ENCODE results near the gene ARID1A. TPM values are rescaled to one million over a fixed set of nuclear protein-coding genes. Genes with fewer than 3 reads are reported as not detected.

Gene ARID1A
- total and polyA plus RNA-seq, 9 of the 15 experiments (the other 6 are each of a cell fraction or from before 2014, with no cell fraction given), result 8.3 to 88.3 (median 22.5) TPM

DNA sequence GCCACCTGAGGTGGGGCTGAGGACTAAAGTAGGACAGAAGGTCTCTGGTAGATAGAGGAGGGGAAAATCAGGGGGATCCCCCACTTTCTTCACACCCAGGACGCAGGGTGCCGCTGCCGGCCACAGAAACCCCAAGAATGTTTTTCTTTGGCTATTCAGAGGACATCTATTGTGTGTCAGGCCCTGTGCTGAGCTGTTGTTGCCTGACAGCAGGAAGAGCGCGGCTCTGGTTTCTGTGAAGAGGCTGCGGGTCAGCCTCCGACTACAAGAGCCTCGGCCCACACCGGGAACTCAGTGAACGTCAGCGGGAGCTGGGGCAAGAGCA, 91.5 kb downstream of the ARID1A start (continued):
- TF ChIP-seq, protein P1, sequence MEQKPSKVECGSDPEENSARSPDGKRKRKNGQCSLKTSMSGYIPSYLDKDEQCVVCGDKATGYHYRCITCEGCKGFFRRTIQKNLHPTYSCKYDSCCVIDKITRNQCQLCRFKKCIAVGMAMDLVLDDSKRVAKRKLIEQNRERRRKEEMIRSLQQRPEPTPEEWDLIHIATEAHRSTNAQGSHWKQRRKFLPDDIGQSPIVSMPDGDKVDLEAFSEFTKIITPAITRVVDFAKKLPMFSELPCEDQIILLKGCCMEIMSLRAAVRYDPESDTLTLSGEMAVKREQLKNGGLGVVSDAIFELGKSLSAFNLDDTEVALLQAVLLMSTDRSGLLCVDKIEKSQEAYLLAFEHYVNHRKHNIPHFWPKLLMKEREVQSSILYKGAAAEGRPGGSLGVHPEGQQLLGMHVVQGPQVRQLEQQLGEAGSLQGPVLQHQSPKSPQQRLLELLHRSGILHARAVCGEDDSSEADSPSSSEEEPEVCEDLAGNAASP (IDR thresholded peaks at IDR 0.05), result no peak
- TF ChIP-seq KLF13 (tag; IDR thresholded peaks at IDR 0.05; ENCODE audit: borderline replicate concordance, low read depth) (no peak), MTF1 (CRISPR knock-in tag; IDR thresholded peaks at IDR 0.05; ENCODE audit: borderline replicate concordance) (no peak), NR1H2 (CRISPR knock-in tag; IDR thresholded peaks at IDR 0.05) (peak; percentile 80; the same call in 1 of the 2 replicates), ZNF785 (CRISPR knock-in tag; IDR thresholded peaks at IDR 0.05) (no peak), MTA3 (IDR thresholded peaks at IDR 0.05; ENCODE audit: borderline replicate concordance) (no peak), SRSF3 (IDR thresholded peaks at IDR 0.05; ENCODE audit: insufficient read depth, low read length) (peak; percentile 93; the same call in 1 of the 2 replicates), LEF1 (IDR thresholded peaks at IDR 0.05) (no peak), MIER1 (IDR thresholded peaks at IDR 0.05; ENCODE audit: low read depth) (no peak), JUN (IDR thresholded peaks at IDR 0.05; ENCODE audit: borderline replicate concordance, low read depth, low read length) (no peak), JUN (CRISPR knock-in tag; IDR thresholded peaks at IDR 0.05; ENCODE audit: borderline replicate concordance) (no peak), GATAD2A (IDR thresholded peaks at IDR 0.05) (0 out of 2 replicates have a peak, but pooled peaks have one; percentile 37), SIX5 (IDR thresholded peaks at IDR 0.05; ENCODE audit: borderline replicate concordance in 1 of 2, insufficient read depth in 1 of 2, low read depth in 1 of 2, low read length in 2 of 2) (no peak), ZNF696 (CRISPR knock-in tag; conservative IDR thresholded peaks at IDR 0.05) (no peak), EGR1 (conservative IDR thresholded peaks at IDR 0.05) (no peak), CHD2 (IDR thresholded peaks at IDR 0.05; ENCODE audit: low read depth, low read length) (no peak)
- TF ChIP-seq, protein P2, sequence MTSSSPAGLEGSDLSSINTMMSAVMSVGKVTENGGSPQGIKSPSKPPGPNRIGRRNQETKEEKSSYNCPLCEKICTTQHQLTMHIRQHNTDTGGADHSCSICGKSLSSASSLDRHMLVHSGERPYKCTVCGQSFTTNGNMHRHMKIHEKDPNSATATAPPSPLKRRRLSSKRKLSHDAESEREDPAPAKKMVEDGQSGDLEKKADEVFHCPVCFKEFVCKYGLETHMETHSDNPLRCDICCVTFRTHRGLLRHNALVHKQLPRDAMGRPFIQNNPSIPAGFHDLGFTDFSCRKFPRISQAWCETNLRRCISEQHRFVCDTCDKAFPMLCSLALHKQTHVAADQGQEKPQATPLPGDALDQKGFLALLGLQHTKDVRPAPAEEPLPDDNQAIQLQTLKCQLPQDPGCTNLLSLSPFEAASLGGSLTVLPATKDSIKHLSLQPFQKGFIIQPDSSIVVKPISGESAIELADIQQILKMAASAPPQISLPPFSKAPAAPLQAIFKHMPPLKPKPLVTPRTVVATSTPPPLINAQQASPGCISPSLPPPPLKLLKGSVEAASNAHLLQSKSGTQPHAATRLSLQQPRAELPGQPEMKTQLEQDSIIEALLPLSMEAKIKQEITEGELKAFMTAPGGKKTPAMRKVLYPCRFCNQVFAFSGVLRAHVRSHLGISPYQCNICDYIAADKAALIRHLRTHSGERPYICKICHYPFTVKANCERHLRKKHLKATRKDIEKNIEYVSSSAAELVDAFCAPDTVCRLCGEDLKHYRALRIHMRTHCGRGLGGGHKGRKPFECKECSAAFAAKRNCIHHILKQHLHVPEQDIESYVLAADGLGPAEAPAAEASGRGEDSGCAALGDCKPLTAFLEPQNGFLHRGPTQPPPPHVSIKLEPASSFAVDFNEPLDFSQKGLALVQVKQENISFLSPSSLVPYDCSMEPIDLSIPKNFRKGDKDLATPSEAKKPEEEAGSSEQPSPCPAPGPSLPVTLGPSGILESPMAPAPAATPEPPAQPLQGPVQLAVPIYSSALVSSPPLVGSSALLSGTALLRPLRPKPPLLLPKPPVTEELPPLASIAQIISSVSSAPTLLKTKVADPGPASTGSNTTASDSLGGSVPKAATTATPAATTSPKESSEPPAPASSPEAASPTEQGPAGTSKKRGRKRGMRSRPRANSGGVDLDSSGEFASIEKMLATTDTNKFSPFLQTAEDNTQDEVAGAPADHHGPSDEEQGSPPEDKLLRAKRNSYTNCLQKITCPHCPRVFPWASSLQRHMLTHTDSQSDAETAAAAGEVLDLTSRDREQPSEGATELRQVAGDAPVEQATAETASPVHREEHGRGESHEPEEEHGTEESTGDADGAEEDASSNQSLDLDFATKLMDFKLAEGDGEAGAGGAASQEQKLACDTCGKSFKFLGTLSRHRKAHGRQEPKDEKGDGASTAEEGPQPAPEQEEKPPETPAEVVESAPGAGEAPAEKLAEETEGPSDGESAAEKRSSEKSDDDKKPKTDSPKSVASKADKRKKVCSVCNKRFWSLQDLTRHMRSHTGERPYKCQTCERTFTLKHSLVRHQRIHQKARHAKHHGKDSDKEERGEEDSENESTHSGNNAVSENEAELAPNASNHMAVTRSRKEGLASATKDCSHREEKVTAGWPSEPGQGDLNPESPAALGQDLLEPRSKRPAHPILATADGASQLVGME (CRISPR knock-in tag; IDR thresholded peaks at IDR 0.05), result no peak
- TF ChIP-seq, protein P3, sequence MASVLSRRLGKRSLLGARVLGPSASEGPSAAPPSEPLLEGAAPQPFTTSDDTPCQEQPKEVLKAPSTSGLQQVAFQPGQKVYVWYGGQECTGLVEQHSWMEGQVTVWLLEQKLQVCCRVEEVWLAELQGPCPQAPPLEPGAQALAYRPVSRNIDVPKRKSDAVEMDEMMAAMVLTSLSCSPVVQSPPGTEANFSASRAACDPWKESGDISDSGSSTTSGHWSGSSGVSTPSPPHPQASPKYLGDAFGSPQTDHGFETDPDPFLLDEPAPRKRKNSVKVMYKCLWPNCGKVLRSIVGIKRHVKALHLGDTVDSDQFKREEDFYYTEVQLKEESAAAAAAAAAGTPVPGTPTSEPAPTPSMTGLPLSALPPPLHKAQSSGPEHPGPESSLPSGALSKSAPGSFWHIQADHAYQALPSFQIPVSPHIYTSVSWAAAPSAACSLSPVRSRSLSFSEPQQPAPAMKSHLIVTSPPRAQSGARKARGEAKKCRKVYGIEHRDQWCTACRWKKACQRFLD (CRISPR knock-in tag; IDR thresholded peaks at IDR 0.05), result no peak; the same call in 1 of the 2 replicates
- TF ChIP-seq, protein P4, sequence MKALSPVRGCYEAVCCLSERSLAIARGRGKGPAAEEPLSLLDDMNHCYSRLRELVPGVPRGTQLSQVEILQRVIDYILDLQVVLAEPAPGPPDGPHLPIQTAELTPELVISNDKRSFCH (CRISPR knock-in tag; IDR thresholded peaks at IDR 0.05), result no peak
- TF ChIP-seq, protein P4 (tag; IDR thresholded peaks at IDR 0.05), result 0 out of 2 replicates have a peak, but pooled peaks have one; percentile 53

Measured in K562 (cell line).